ENCODE measurements around the gene BEST4. TPM values are rescaled to one million over a fixed set of nuclear protein-coding genes. Genes with fewer than 3 reads are reported as not detected.
A peak's percentile ranks its signal among the peaks of the same experiment; 100 is the strongest.

The BEST4 gene
- total and polyA plus RNA-seq, 2 of the 4 experiments (the other 2 are of a cell fraction) = 0.07 TPM; not detected in 1

DNA sequence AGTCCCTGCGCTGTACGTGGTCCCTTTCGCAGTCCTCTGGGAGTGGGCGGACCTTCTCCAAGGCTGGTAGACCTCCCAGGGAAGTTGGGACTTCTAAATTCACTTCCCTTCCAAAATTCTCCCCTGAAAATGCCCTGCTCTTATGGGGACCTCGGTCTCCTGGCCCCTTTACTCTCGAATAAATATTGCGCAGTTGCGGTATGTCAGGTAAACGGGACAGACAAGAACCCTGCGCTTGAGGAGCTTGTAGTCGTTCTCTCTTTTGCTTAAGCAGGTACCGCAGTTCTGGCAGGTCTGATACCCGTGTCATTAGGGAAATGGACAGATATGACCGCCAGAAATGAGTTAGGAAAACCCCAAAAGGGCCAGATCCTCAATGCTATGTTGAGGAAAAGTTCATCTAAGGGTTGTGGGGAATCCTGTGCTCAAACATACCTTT, 47.8 kb downstream of the BEST4 start:
- intact Hi-C loops (cut with micrococcal nuclease) = no loop called here
- DNase-seq (no peak), ATAC-seq (ENCODE audit: low read depth) (peak; percentile 22)
- Histone ChIP-seq H3K79me1 (ENCODE audit: low read depth in 1 of 2, low read length in 2 of 2) (peaks cover 19 to 43% of the 10 kb centered on the region in 2 experiments), H3K36me3 (ENCODE audit: control insufficient read depth, insufficient read depth, low read length) (no peaks in the 10 kb centered on the region), H2AK5ac (ENCODE audit: low read depth, low read length) (peak overlapping the region; percentile 44; the same call in 1 of the 2 replicates), H2BK5ac (ENCODE audit: low read depth, low read length, poor library complexity, severe bottlenecking) (peak overlapping the region; percentile 22), H3K4me2 (ENCODE audit: low read depth, low read length) (peak overlapping the region; percentile 86), H3K23ac (ENCODE audit: low read depth, low read length) (peak overlapping the region; percentile 92), H2BK20ac (ENCODE audit: low read depth, low read length) (no peak overlapping the region), H3K4ac (ENCODE audit: low read depth, low read length) (peak overlapping the region; percentile 82), H3K14ac (replicated peaks; ENCODE audit: low read depth, low read length) (peak overlapping the region; percentile 86; the same call in 1 of the 2 replicates), H2AFZ (replicated peaks; ENCODE audit: low read length, poor library complexity) (peak overlapping the region; percentile 94), H4K8ac (ENCODE audit: low read depth in 2 of 2, low read length in 2 of 2) (peak overlapping the region; percentile 22 to 55), H3K4me3 (ENCODE audit: insufficient read depth, low read depth, low read length) (peak overlapping the region; percentile 67), H4K20me1 (ENCODE audit: insufficient read depth, low read length) (no peaks in the 10 kb centered on the region; the same call in 1 of the 2 replicates), H3K56ac (ENCODE audit: extremely low read depth, insufficient read depth, low read length) (peak overlapping the region; percentile 81), H3K27ac (ENCODE audit: insufficient read depth, low read length) (peak overlapping the region; percentile 48; the same call in 1 of the 2 replicates), H2BK120ac (ENCODE audit: low read depth, low read length) (no peak overlapping the region), H2AK9ac (replicated peaks; ENCODE audit: low read depth, low read length, poor library complexity) (peak overlapping the region; percentile 88), H2BK15ac (ENCODE audit: low read depth, low read length) (no peak overlapping the region), H3K27me3 (ENCODE audit: control insufficient read depth, insufficient read depth, low read length) (no peaks in the 10 kb centered on the region), H3K9me1 (ENCODE audit: insufficient read depth, low read length) (peaks cover 5% of the 10 kb centered on the region), H3K9me3 (ENCODE audit: control insufficient read depth, insufficient read depth, low read length) (no peaks in the 10 kb centered on the region), H4K5ac (ENCODE audit: low read depth, low read length) (no peak overlapping the region), H4K91ac (ENCODE audit: insufficient read depth, low read depth, low read length) (peak overlapping the region; percentile 84), H3K18ac (ENCODE audit: low read depth, low read length) (no peak overlapping the region), H3K4me1 (ENCODE audit: control insufficient read depth, insufficient read depth, low read length) (peaks cover 4% of the 10 kb centered on the region), H3K9ac (ENCODE audit: low read depth, low read length) (peak overlapping the region; percentile 50; the same call in 1 of the 2 replicates)
- dilution Hi-C loops (cut with HindIII; ENCODE audit: low sequenced_read_pairs, unreplicated experiment) = no loop called here
- no peak for TF ChIP-seq POLR2A (IDR thresholded peaks at IDR 0.05; ENCODE audit: low read depth, low read length)
- TF ChIP-seq, protein P1, sequence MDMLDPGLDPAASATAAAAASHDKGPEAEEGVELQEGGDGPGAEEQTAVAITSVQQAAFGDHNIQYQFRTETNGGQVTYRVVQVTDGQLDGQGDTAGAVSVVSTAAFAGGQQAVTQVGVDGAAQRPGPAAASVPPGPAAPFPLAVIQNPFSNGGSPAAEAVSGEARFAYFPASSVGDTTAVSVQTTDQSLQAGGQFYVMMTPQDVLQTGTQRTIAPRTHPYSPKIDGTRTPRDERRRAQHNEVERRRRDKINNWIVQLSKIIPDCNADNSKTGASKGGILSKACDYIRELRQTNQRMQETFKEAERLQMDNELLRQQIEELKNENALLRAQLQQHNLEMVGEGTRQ (IDR thresholded peaks at IDR 0.05; ENCODE audit: low read depth, low read length) = no peak
- TF ChIP-seq, protein P2, sequence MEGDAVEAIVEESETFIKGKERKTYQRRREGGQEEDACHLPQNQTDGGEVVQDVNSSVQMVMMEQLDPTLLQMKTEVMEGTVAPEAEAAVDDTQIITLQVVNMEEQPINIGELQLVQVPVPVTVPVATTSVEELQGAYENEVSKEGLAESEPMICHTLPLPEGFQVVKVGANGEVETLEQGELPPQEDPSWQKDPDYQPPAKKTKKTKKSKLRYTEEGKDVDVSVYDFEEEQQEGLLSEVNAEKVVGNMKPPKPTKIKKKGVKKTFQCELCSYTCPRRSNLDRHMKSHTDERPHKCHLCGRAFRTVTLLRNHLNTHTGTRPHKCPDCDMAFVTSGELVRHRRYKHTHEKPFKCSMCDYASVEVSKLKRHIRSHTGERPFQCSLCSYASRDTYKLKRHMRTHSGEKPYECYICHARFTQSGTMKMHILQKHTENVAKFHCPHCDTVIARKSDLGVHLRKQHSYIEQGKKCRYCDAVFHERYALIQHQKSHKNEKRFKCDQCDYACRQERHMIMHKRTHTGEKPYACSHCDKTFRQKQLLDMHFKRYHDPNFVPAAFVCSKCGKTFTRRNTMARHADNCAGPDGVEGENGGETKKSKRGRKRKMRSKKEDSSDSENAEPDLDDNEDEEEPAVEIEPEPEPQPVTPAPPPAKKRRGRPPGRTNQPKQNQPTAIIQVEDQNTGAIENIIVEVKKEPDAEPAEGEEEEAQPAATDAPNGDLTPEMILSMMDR (conservative IDR thresholded peaks at IDR 0.05; ENCODE audit: low read depth, low read length) = no peak
- no peak for TF ChIP-seq FOS (IDR thresholded peaks at IDR 0.05; ENCODE audit: low read depth, low read length)
- TF ChIP-seq NFE2L2 (IDR thresholded peaks at IDR 0.05; ENCODE audit: low read depth, low read length) = no peak
- no peak for TF ChIP-seq RAD21 (IDR thresholded peaks at IDR 0.05; ENCODE audit: low read length)
- TF ChIP-seq ELK1 (IDR thresholded peaks at IDR 0.05; ENCODE audit: borderline replicate concordance, low read depth, low read length) = no peak
- TF ChIP-seq MXI1 (IDR thresholded peaks at IDR 0.05; ENCODE audit: borderline replicate concordance, low read depth, low read length) = no peak
- TF ChIP-seq MAZ (IDR thresholded peaks at IDR 0.05; ENCODE audit: borderline replicate concordance, low read depth, low read length) = no peak
- no peak for TF ChIP-seq CHD1 (IDR thresholded peaks at IDR 0.05; ENCODE audit: low read depth, low read length)
- TF ChIP-seq CEBPB (IDR thresholded peaks at IDR 0.05; ENCODE audit: low read depth, low read length) = no peak
- TF ChIP-seq BHLHE40 (IDR thresholded peaks at IDR 0.05; ENCODE audit: low read depth, low read length) = no peak
- TF ChIP-seq SMC3 (IDR thresholded peaks at IDR 0.05; ENCODE audit: low read depth, low read length) = no peak
- TF ChIP-seq RFX5 (IDR thresholded peaks at IDR 0.05; ENCODE audit: low read depth, low read length) = no peak
- 0% methylated on average over 8 of the region's 14 CpGs; no CpG with 5 or more reads in 1 of the 2 experiments for WGBS, 2 experiments (ENCODE audit: extremely low coverage in 2 of 2, insufficient read length in 1 of 2)
- in situ Hi-C loops (cut with MboI; ENCODE audit: low sequenced_read_pairs) = no loop called here
- ChIA-PET CTCF (interaction anchor here (1.1 kb wide), 1 partner anchor 9 kb away, joined by 4 read pairs; the partner anchor contains the start of gene RNU5D-1), POLR2A (ENCODE audit: unreplicated experiment) (no interaction called here)
- TSS peak; percentile 93 for BruUV-seq (replicated peaks)
